ENCODE data around the gene CYP2A13. TPM values are rescaled to one million over a fixed set of nuclear protein-coding genes. Genes with fewer than 3 reads are reported as not detected.
"Not testable (repeated sequence)": the region's sequence is repeated elsewhere in the genome, so short reads cannot be mapped to it uniquely, and the experiment has no call there.

The CYP2A13 gene
- polyA plus RNA-seq, 3 donors: not detected

- DNase-seq: no peak
- intact Hi-C loops (cut with micrococcal nuclease): no loop called here
- H3K4me1 ChIP-seq (ENCODE audit: control insufficient read depth in 1 of 2, insufficient read depth in 2 of 2, low read length in 2 of 2): no peaks in the 10 kb centered on the region
Measured at GRCh38 chr19:41098762-41099161, 10.5 kb downstream of the CYP2A13 start.

GRCh38 chr19:41102210-41102609 is 14.0 kb downstream of the CYP2A13 start:
- Mint-ChIP-seq H3K9me3 (peaks cover 9 to 29% (median 26%) of the 10 kb centered on the region in 7 donors), H3K27me3 (ENCODE audit: low read depth in 3 of 3) (peaks cover 4 to 16% (median 15%) of the 10 kb centered on the region in 3 donors)
- DNase-seq; H3K4me3 Mint-ChIP-seq; H4K20me1 ChIP-seq (ENCODE audit: insufficient read depth, low read length); H3K27me3 ChIP-seq (ENCODE audit: control insufficient read depth in 2 of 2, insufficient read depth in 2 of 2, low read length in 2 of 2); H3K4me2 ChIP-seq (replicated peaks; ENCODE audit: extremely low read depth, low read length, poor library complexity, severe bottlenecking); H3K79me2 ChIP-seq (ENCODE audit: insufficient read depth, low read length); H3K9ac ChIP-seq (ENCODE audit: insufficient read depth, low read length, poor library complexity, severe bottlenecking); H3K36me3 Mint-ChIP-seq; H3K9me3 ChIP-seq (replicated peaks in 1 of 2; ENCODE audit: control insufficient read depth in 1 of 2, insufficient read depth in 1 of 2, low read length in 2 of 2); H3K4me1 ChIP-seq (ENCODE audit: control insufficient read depth in 1 of 2, insufficient read depth in 2 of 2, low read length in 2 of 2); H2AFZ ChIP-seq (ENCODE audit: insufficient read depth, low read depth, low read length, poor library complexity, severe bottlenecking); H3K27ac Mint-ChIP-seq; H3K27ac ChIP-seq (ENCODE audit: low read depth in 1 of 2, low read length in 2 of 2); H3K4me3 ChIP-seq (replicated peaks in 1 of 3; ENCODE audit: low read depth in 2 of 3, low read length in 3 of 3); H3K36me3 ChIP-seq (replicated peaks in 1 of 2; ENCODE audit: control insufficient read depth in 1 of 2, insufficient read depth in 2 of 2, low read length in 2 of 2); H3K4me1 Mint-ChIP-seq; intact Hi-C loops (cut with micrococcal nuclease): not testable (repeated sequence)
- WGBS (ENCODE audit: insufficient coverage): no CpG with 5 or more reads among the region's 1 CpG

More at GRCh38 chr19:41098762-41099161, 10.5 kb downstream of the CYP2A13 start:
- Mint-ChIP-seq H3K4me1 (peaks cover 2% of the 10 kb centered on the region), H3K36me3 (no peaks in the 10 kb centered on the region), H3K4me3 (no peak overlapping the region), H3K27me3 (ENCODE audit: low read depth in 3 of 3) (peaks cover 7 to 24% (median 10%) of the 10 kb centered on the region in 3 donors), H3K9me3 (peaks cover 5 to 26% (median 16%) of the 10 kb centered on the region in 7 donors), H3K27ac (no peak overlapping the region)
- Histone ChIP-seq H3K36me3 (replicated peaks in 1 of 2; ENCODE audit: control insufficient read depth in 1 of 2, insufficient read depth in 2 of 2, low read length in 2 of 2) (no peaks in the 10 kb centered on the region), H3K9me3 (replicated peaks in 1 of 2; ENCODE audit: control insufficient read depth in 1 of 2, insufficient read depth in 1 of 2, low read length in 2 of 2) (peaks cover 0 to 3% of the 10 kb centered on the region in 2 donors), H3K4me3 (replicated peaks in 1 of 3; ENCODE audit: low read depth in 2 of 3, low read length in 3 of 3) (no peak overlapping the region), H3K27ac (ENCODE audit: low read depth in 1 of 2, low read length in 2 of 2) (no peak overlapping the region), H3K4me2 (replicated peaks; ENCODE audit: extremely low read depth, low read length, poor library complexity, severe bottlenecking) (no peak overlapping the region), H2AFZ (ENCODE audit: insufficient read depth, low read depth, low read length, poor library complexity, severe bottlenecking) (no peak overlapping the region), H3K9ac (ENCODE audit: insufficient read depth, low read length, poor library complexity, severe bottlenecking) (no peak overlapping the region), H3K27me3 (ENCODE audit: control insufficient read depth in 2 of 2, insufficient read depth in 2 of 2, low read length in 2 of 2) (no peaks in the 10 kb centered on the region), H3K79me2 (ENCODE audit: insufficient read depth, low read length) (no peaks in the 10 kb centered on the region), H4K20me1 (ENCODE audit: insufficient read depth, low read length) (no peaks in the 10 kb centered on the region)
- WGBS (ENCODE audit: insufficient coverage): 90% methylated on average over 4 of the region's 5 CpGs
- no peak for TF ChIP-seq CTCF (IDR thresholded peaks at IDR 0.05)
